AG09319 (cell line): ENCODE data around the gene NUDT3.
"Not testable (repeated sequence)": the region's sequence is repeated elsewhere in the genome, so short reads cannot be mapped to it uniquely, and the experiment has no call there.

Experiments used
- DNase-seq: peaks from one replicate; pipeline ENCODE4 v3.0.0-alpha.2; 2010; ENCODE audit warnings: low read depth; ENCODE audit errors: extremely low read depth
- CTCF ChIP-seq: IDR thresholded peaks from 2 replicates; pipeline ENCODE4 v1.5.1; 2011; ENCODE audit warnings: low read depth, mild to moderate bottlenecking, inconsistent platforms, low read length, moderate library complexity

Gene NUDT3

GRCh38 chr6:34384321-34385153, 7.9 kb downstream of the NUDT3 start:
- no peak for DNase-seq
- no peak for TF ChIP-seq CTCF

- TF ChIP-seq CTCF = no peak
- no peak for DNase-seq
These were observed 8.7 kb downstream of the NUDT3 start for GRCh38 chr6:34383656-34384320.

GRCh38 chr6:34383161-34383631, 9.3 kb downstream of the NUDT3 start:
- no peak for TF ChIP-seq CTCF
- no peak for DNase-seq

GRCh38 chr6:34381081-34381480, 11.4 kb downstream of the NUDT3 start:
- DNase-seq = no peak

GRCh38 chr6:34378470-34378869, 14.0 kb downstream of the NUDT3 start:
- no peak for TF ChIP-seq CTCF
- no peak for DNase-seq

More at GRCh38 chr6:34381081-34381480, 11.4 kb downstream of the NUDT3 start:
- TF ChIP-seq CTCF = no peak

GRCh38 chr6:34377984-34378383, 14.5 kb downstream of the NUDT3 start:
- TF ChIP-seq CTCF = no peak
- DNase-seq = no peak

- not testable (repeated sequence) for DNase-seq
These were observed 14.9 kb downstream of the NUDT3 start for GRCh38 chr6:34377571-34377970.
